HG02973 (cell line): Measurements from ENCODE around the gene OMA1.
"Not testable (repeated sequence)": the region's sequence is repeated elsewhere in the genome, so short reads cannot be mapped to it uniquely, and the experiment has no call there.

Experiments used
- ATAC-seq: cut with Tn5 transposase; IDR thresholded peaks from one replicate; pipeline ENCODE4 v1.9.1; 2021; ENCODE audit warnings: moderate library complexity; ENCODE audit not compliant: unreplicated experiment

The OMA1 gene

GRCh38 chr1:58529284-58529683, 17.2 kb downstream of the OMA1 start:
- ATAC-seq = no peak

- no peak for ATAC-seq
Measured at GRCh38 chr1:58528518-58528917, 18.0 kb downstream of the OMA1 start.

- no peak for ATAC-seq
Measured at GRCh38 chr1:58524353-58524945, 22.1 kb downstream of the OMA1 start.

- no peak for ATAC-seq
Measured at GRCh38 chr1:58515794-58516401, 30.6 kb downstream of the OMA1 start.

- no peak for ATAC-seq
Measured at GRCh38 chr1:58513956-58514355, 32.6 kb downstream of the OMA1 start.

GRCh38 chr1:58508629-58509028, 37.9 kb downstream of the OMA1 start:
- ATAC-seq = no peak

- no peak for ATAC-seq
Measured at GRCh38 chr1:58505286-58505685, 41.2 kb downstream of the OMA1 start.

GRCh38 chr1:58502519-58502918, 44.0 kb downstream of the OMA1 start:
- no peak for ATAC-seq

- ATAC-seq = no peak
Measured at GRCh38 chr1:58500043-58500442, 46.5 kb downstream of the OMA1 start.

- ATAC-seq = no peak
Measured at GRCh38 chr1:58497499-58497898, 49.0 kb downstream of the OMA1 start.

GRCh38 chr1:58496042-58496441, 50.5 kb downstream of the OMA1 start:
- ATAC-seq = no peak

- not testable (repeated sequence) for ATAC-seq
Measured at GRCh38 chr1:58488914-58489313, 57.6 kb downstream of the OMA1 start.

- ATAC-seq = no peak
Measured at GRCh38 chr1:58487002-58487401, 59.5 kb downstream of the OMA1 start.

- no peak for ATAC-seq
Measured at GRCh38 chr1:58481962-58482361, 64.6 kb downstream of the OMA1 start.

GRCh38 chr1:58480191-58480590, 66.3 kb downstream of the OMA1 start:
- ATAC-seq = no peak

GRCh38 chr1:58477390-58477789, 69.1 kb downstream of the OMA1 start:
- no peak for ATAC-seq

GRCh38 chr1:58476179-58476578, 70.3 kb downstream of the OMA1 start:
- ATAC-seq = no peak

GRCh38 chr1:58469476-58469875, 77.0 kb downstream of the OMA1 start:
- ATAC-seq = no peak

GRCh38 chr1:58469016-58469415, 77.5 kb downstream of the OMA1 start:
- ATAC-seq = no peak

- no peak for ATAC-seq
Measured at GRCh38 chr1:58468612-58469011, 77.9 kb downstream of the OMA1 start.

GRCh38 chr1:58466630-58467241, 79.8 kb downstream of the OMA1 start:
- ATAC-seq = no peak

- ATAC-seq = no peak
Measured at GRCh38 chr1:58465825-58466629, 80.5 kb downstream of the OMA1 start.
